DMS53 treated with DMSO at 0.1 percent for 48 hours (cell line): Measurements from ENCODE around the gene RPL7A.
"Not testable (repeated sequence)": the region's sequence is repeated elsewhere in the genome, so short reads cannot be mapped to it uniquely, and the experiment has no call there.

Experiments used
- DNase-seq: peaks from one replicate; lab custom pipeline; 2025; ENCODE audit not compliant: unreplicated experiment; lab: John Stamatoyannopoulos, UW

RPL7A gene

DNA sequence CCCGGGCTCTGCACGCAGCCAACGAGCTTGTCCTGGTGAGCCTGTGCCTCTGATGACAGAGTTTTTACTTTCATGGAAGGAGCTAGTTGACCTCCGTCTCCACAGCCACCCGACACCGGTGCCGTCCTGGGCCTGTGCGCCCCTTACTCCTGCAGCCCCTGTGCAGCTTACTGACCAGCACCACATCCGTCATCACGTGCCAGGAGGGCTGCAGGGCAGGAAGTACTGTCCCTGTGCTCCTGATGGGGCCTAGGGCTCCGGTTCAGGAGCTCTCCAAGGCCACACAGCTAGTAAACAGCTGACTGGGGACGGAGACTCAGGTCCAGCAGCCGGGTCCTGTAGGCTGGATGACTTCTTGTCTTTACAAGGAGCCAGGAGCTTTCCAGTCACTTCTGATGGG lies 38.3 kb downstream of the RPL7A start:
- DNase-seq: no peak

GRCh38 chr9:133387680-133388079 lies 39.7 kb downstream of the RPL7A start:
- no peak for DNase-seq

DNA sequence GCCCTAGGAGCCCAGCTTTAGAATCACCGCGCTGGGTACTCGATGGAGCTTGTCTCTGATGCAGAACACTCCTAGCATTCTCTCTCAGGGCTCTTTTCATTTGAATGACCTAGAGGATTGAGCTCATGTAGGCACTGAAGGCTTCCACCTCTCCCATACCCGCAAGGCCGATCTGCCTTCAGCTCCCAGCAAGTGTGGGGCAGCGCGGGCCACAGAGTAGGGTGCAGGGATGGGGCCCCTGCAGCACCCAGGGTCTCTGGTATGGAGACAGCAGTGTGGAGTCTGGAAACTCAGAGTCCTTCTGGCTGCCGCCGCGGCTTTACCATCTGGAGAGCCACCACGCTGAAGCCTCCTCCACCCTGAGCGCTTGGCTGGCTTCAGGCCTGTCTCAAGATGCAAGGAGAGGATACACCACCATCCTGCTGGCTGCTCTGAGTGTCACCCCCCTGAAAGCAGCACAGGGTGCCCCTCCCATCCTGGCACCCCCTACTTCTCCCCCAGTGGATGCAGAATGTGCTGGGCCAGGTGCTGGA lies 41.1 kb downstream of the RPL7A start:
- no peak for DNase-seq

- DNase-seq: no peak
Observed at GRCh38 chr9:133389562-133389961, 41.5 kb downstream of the RPL7A start.

GRCh38 chr9:133390713-133391112 lies 42.7 kb downstream of the RPL7A start:
- no peak for DNase-seq

DNA sequence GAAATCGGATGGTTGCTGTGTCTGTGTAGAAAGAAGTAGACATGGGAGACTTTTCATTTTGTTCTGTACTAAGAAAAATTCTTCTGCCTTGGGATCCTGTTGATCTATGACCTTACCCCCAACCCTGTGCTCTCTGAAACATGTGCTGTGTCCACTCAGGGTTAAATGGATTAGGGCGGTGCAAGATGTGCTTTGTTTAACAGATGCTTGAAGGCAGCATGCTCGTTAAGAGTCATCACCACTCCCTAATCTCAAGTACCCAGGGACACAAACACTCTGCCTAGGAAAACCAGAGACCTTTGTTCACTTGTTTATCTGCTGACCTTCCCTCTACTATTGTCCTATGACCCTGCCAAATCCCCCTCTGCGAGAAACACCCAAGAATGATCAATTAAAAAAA lies 43.4 kb downstream of the RPL7A start:
- DNase-seq: not testable (repeated sequence)

DNA sequence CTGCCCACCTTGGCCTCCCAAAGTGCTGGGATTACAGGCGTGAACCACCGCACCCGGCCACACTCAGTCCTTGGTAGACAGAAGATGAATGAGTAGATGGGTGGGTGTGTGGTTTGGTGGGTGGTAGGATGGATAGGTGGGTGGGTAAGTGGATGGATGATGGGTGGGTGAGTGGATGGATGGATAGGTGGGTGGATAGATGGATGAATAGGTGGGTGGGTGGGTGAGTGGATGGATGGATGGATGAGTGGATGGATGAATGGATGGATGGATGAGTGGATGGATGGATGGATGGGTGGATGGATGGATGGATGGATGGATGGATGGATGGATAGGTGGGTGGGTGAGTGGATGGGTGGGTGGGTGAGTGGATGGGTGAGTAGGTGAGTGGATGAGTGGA lies 44.3 kb downstream of the RPL7A start:
- DNase-seq: not testable (repeated sequence)

- no peak for DNase-seq
Observed at GRCh38 chr9:133393399-133393798, 45.4 kb downstream of the RPL7A start.

DNA sequence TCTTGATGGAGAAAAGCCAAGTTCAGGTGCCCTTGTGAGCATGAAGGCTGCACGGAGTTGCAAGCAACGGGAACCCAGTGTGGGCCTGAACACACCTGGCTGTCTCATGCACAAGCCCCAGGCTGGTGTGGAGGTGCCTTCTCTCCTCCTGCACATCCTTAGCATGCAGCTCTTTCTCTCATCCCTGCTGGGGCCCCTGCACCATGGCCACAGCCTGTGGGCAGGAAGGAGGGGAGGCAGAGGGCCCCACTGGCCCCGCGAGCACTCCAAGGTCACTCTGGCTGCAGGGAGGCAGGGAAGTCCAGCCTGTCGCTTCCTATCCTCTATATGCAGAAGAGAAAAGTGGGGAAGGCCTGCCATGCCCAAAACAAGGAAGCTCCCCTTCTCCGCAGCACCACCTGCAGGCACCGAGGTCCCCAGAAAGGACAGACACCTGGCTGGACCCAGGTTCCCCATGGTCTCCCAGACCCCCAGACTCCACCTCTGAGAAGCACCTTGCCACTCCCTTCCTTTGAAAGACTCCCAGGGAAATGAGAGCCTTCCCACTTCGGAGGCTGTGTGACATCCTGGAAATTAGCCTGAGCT lies 46.8 kb downstream of the RPL7A start:
- no peak for DNase-seq

DNA sequence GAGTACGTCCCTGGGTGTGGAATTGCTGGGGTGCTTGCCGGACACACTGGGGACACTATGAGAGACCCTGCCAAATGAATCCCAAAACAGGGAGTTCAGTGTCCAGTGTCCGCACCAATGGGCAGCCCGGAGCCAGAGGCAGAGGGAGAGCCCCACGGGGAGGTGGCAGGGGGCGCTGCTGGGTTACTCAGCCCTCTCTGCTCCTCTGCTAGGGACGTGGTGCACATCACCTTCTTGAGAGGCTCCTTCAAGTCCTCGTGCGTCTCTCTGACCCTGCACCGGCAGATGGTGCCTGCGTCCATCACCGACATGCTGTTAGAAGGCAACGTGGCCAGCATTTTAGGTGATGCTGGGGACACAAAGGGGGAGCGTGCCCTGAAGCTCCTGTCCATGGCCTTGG lies 48.9 kb downstream of the RPL7A start:
- no peak for DNase-seq

DNA sequence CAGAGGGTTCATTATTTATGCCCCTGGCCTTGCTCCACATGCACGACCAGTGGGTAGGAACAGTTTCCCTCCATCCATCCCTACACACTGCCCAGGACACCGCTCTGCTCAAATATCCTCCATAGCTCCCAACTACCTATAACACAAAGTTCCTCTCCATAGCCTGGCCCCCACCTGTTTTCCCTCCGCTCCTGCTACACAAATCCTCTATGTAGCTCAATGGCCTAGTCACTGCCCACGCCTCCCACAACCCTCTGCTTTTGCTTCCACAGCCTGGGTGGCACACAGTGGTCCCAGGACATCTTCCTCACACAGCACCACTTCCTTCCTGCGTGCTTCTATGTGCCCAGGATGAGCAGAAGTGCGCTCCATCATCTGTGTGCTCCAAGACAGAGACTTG lies 49.4 kb downstream of the RPL7A start:
- DNase-seq: no peak

- DNase-seq: no peak
Observed at GRCh38 chr9:133397895-133398294, 49.9 kb downstream of the RPL7A start.

- DNase-seq: no peak
Observed at GRCh38 chr9:133400292-133400691, 52.3 kb downstream of the RPL7A start.
